Stomach (tissue), 9 donors: ENCODE data around the gene TRMT1. TPM values are rescaled to one million over a fixed set of nuclear protein-coding genes. Genes with fewer than 3 reads are reported as not detected.

Experiments
- DNase-seq, 2 donors: peaks; one replicate each; pipeline versions ENCODE4 v3.0.0 to v3.0.0-alpha.2; 2013 to 2019
- H3K27ac ChIP-seq, 5 donors: fragments of 200-600 bp in 4 of 5; sonication (generic) in 4 of 5; one replicate each; pipeline ENCODE4 v1.5.1; 2013 to 2019; ENCODE audit warnings: mild to moderate bottlenecking in 1 of 5, moderate library complexity in 1 of 5
- H3K27me3 ChIP-seq, 3 donors: fragments of 200-600 bp; sonication (generic); one replicate each; pipeline ENCODE4 v1.5.1; 2017 to 2019; ENCODE audit warnings: mixed run types in 1 of 3
- H3K36me3 ChIP-seq, 4 donors: fragments of 200-600 bp; sonication (generic); 1 replicate in 3 of 4; 2 replicates in 1 of 4; pipeline ENCODE4 v1.5.1; 2016 to 2019
- H3K4me1 ChIP-seq, 4 donors: fragments of 200-600 bp; sonication (generic); one replicate each; pipeline ENCODE4 v1.5.1; 2016 to 2019
- H3K4me3 ChIP-seq, 4 donors: fragments of 200-600 bp; sonication (generic) in 3 of 4; one replicate each; pipeline ENCODE4 v1.5.1; 2016 to 2019; ENCODE audit warnings: mild to moderate bottlenecking in 1 of 4
- H3K9me3 ChIP-seq, 4 donors: fragments of 200-600 bp; sonication (generic); one replicate each; pipeline ENCODE4 v1.5.1; 2016 to 2019
- EP300 ChIP-seq: sonication (generic); formaldehyde crosslinking; IDR thresholded peaks from one replicate; pipeline ENCODE4 v1.6.1; 2017; ENCODE audit warnings: antibody characterized with exemption
- POLR2A ChIP-seq, 4 donors: fragments of 450-650 bp; IDR thresholded peaks; one replicate each; pipeline ENCODE4 v1.6.1; 2016; ENCODE audit warnings: antibody characterized with exemption in 4 of 4, control low read depth in 2 of 4, mild to moderate bottlenecking in 1 of 4, moderate library complexity in 1 of 4
- POLR2AphosphoS5 ChIP-seq, 3 donors: sonication (generic); formaldehyde crosslinking; IDR thresholded peaks; one replicate each; pipeline ENCODE4 v1.6.1; 2016; ENCODE audit warnings: antibody characterized with exemption in 3 of 3
- WGBS, 5 donors: extraction: QIAGEN DNeasy Blood & Tissue Kit in 3 of 5; methylation state at CpG; one replicate each; pipeline versions ENCODE4 v1.1.5 to v1.1.7; 2013 to 2018; 5-methylcytosine and 5-hydroxymethylcytosine counted together
- intact Hi-C: fragments of 100-400 bp; cut with DNase I; formaldehyde crosslinking; loops from one replicate; pipeline ENCODE4 v1.15.1; 2023; ENCODE audit warnings: low total_unique reads
- polyA plus RNA-seq, 3 donors: library from polyadenylated mRNA; stranded (reverse); fragments of 200-250 nt; gene quantifications; one replicate each; pipeline ENCODE4 v1.2.3, GENCODE V29; 2013
- total RNA-seq, 5 donors: library from RNA; depleted of rRNA; stranded (reverse); fragments of >200 nt; gene quantifications; one replicate each; pipeline versions ENCODE4 v1.1.0 to v1.2.3, GENCODE V29; 2014 to 2016
- TF ChIP-seq, protein P1 (sequence below), 7 experiments: fragments of 450-650 bp in 4 of 7; fragments of 200-600 bp in 3 of 7; sonication (generic) in 3 of 7; IDR thresholded peaks; one replicate each; pipeline ENCODE4 v1.5.1; 2016 to 2019; ENCODE audit warnings: antibody characterized with exemption in 7 of 7, control low read depth in 2 of 7, mild to moderate bottlenecking in 1 of 7
- donor health status: healthy with polysubstance abuse.
- donor health status: Bipolar disorder and iron deficiency.
- donor health status: healthy.

Gene TRMT1
- total and polyA plus RNA-seq, 8 donors = 29.6 to 373 (median 58.6) TPM

DNA sequence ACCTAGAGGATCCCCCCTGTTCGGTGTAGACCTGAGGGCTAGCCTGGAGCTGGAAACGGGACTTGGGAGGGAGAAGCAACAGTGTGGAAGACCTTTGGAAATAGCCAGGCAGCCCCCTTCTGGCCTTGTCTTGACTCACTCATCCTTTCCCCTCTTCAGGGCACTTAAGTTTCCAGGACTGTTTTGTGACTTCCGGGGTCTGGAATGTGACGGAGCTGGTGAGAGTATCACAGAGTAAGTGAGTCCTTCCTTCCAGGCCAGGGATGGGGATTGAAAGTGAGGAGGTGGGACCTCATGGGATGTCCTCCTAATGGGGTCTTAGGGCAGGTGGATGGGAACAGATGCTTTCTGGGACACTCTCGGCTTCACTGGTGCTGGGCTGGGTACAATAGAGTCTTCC, 43.3 kb downstream of the TRMT1 start:
- peak overlapping the region in 1 of 5 donors; percentile 42 for H3K27ac ChIP-seq
- peaks cover 11 to 52% (median 39%) of the 10 kb centered on the region in 4 donors for H3K36me3 ChIP-seq
- WGBS, 5 donors = 88 to 95% (median 90%) methylated on average over 5 of the region's 5 CpGs
- H3K4me1 ChIP-seq = peaks cover 44 to 76% (median 59%) of the 10 kb centered on the region in 4 donors
- no peak overlapping the region for H3K4me3 ChIP-seq
- no peak for DNase-seq
- intact Hi-C loops = no loop called here
- H3K27me3 ChIP-seq = no peaks in the 10 kb centered on the region
- TF ChIP-seq POLR2AphosphoS5 (IDR thresholded peaks at IDR 0.05) = no peak
- no peak for TF ChIP-seq EP300
- no peak for TF ChIP-seq POLR2A (IDR thresholded peaks at IDR 0.05)
- TF ChIP-seq, protein P1, sequence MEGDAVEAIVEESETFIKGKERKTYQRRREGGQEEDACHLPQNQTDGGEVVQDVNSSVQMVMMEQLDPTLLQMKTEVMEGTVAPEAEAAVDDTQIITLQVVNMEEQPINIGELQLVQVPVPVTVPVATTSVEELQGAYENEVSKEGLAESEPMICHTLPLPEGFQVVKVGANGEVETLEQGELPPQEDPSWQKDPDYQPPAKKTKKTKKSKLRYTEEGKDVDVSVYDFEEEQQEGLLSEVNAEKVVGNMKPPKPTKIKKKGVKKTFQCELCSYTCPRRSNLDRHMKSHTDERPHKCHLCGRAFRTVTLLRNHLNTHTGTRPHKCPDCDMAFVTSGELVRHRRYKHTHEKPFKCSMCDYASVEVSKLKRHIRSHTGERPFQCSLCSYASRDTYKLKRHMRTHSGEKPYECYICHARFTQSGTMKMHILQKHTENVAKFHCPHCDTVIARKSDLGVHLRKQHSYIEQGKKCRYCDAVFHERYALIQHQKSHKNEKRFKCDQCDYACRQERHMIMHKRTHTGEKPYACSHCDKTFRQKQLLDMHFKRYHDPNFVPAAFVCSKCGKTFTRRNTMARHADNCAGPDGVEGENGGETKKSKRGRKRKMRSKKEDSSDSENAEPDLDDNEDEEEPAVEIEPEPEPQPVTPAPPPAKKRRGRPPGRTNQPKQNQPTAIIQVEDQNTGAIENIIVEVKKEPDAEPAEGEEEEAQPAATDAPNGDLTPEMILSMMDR (IDR thresholded peaks at IDR 0.05) = no peak
- H3K9me3 ChIP-seq = no peaks in the 10 kb centered on the region

DNA sequence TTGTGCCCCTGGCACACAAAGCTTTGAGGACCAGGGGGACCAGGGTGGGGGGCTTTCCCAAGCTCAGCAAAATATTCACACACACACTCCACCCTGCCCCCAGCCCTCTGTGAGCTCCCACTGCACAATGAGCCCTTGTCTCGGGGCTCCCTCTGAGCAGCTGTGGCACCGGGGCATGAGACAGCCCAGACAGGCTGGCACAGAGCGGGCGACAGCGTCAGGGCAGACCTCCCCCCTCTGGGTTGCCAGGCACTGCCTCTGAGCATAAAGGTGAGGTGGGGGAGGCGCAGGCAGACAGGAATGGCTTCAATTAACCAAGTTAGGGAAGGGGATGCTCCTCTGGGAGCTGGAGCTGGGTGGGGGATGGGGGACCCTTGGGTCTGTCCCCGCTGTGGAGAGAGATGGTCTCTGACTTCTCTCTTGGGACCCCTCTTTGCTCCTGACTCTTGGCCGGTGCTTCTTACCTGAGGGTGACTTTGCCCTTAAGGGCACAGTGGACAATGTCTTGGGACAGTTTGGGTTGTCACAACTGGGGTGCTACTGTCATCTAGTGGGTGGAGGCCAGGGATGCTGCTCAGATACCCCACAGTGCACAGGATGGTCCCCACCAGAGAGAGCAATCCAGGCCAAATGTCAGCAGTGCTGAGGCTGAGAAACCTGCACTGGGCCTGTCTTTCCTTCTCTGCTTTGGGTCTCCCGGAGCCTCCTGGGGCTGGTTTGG, 44.2 kb downstream of the TRMT1 start:
- TF ChIP-seq EP300 (no peak), POLR2AphosphoS5 (IDR thresholded peaks at IDR 0.05) (no peak), POLR2A (IDR thresholded peaks at IDR 0.05) (no peak)
- TF ChIP-seq, protein P1 (IDR thresholded peaks at IDR 0.05) = no peak
- Histone ChIP-seq H3K4me3 (no peak overlapping the region), H3K27me3 (no peaks in the 10 kb centered on the region), H3K4me1 (peaks cover 44 to 76% (median 59%) of the 10 kb centered on the region in 4 donors), H3K9me3 (no peaks in the 10 kb centered on the region), H3K27ac (peak overlapping the region in 3 of 5 donors; percentile 23 to 95 (median 24)), H3K36me3 (peaks cover 11 to 43% (median 35%) of the 10 kb centered on the region in 4 donors)
- intact Hi-C loops = no loop called here
- 74 to 90% (median 80%) methylated on average over 7 to 9 of the region's 9 CpGs for WGBS, 5 donors
- peak in 1 of 2 donors; percentile 71 for DNase-seq

DNA sequence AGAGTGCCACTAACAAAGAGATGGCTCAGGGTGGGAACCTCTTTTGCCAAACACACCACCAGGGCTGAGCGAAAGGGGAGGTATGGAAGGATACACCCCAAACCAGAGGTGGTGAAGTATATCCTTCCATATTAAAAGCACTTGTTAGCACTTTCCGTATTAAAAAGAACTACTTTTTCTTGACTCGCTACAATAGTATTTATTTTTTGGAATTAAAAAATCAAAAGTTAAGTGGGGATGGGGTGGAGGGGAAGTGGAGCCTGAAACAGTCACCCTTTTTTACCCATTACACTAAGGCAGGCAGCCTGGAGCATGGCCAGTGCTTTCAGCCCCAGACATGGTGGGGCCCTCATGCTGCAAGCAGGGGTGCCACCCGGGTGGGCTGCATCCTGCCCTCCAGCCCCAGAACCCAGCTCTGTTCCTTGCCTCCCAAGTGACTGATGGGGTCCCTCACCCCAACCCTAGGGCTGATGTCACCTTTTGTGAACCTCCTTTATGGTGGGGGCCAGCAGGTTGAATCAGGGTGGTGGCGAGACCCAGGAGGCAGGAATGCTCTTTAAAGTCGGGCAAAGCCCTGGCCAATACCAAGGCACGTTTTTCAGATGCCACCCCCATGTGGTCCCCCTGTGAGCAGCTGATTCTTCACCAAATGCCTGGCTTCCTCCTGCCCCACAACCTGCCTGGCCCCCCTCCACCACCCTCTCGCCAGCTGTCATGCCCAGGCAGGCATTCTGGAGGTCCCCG, 44.9 kb downstream of the TRMT1 start:
- no peaks in the 10 kb centered on the region for H3K9me3 ChIP-seq
- intact Hi-C loops = no loop called here
- DNase-seq = no peak
- peaks cover 11 to 36% (median 31%) of the 10 kb centered on the region in 4 donors for H3K36me3 ChIP-seq
- TF ChIP-seq, protein P1 (IDR thresholded peaks at IDR 0.05) = no peak
- TF ChIP-seq POLR2AphosphoS5 (IDR thresholded peaks at IDR 0.05) (no peak), EP300 (no peak), POLR2A (IDR thresholded peaks at IDR 0.05) (no peak)
- H3K4me1 ChIP-seq = peaks cover 44 to 76% (median 59%) of the 10 kb centered on the region in 4 donors
- WGBS, 5 donors = 65 to 74% (median 70%) methylated on average over 6 to 9 of the region's 9 CpGs
- peak overlapping the region in 3 of 5 donors; percentile 23 to 95 (median 52) for H3K27ac ChIP-seq
- H3K27me3 ChIP-seq = no peaks in the 10 kb centered on the region
- H3K4me3 ChIP-seq = no peak overlapping the region

DNA sequence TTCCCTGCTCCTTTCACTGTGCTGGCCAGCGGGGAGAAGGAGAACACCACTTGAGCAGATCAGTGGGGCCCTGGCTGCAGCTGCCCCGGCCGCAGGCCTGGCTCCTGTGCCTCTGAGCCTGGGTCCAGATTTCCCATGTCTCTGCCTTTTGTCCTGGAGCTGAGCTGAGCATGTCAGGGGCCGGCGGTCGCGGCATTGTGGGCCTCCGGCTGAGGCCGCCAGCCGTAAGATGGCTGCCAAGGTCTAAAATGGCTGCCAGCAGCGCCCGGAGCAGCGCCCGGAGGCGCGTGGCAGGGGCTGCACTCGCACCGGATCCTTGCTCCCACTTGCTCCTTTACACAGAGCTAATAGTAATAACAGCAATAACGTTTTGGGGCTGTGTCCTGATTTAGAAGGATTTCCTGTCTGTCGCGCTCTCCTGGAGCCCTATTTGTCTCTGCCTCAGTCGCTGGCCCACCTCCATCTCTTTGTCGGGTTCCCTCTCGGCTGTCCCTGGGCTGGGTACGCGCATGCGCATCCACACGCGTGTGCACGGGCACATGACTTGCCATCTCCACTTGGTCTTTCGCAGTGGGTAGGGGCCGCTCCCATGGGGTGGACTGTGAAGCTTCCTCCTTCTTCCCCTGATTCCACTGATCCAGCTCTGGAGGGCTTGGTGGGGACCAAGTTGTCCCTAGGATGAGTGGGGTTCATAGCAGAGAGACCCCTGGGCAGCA, 46.0 kb downstream of the TRMT1 start:
- DNase-seq = no peak
- H3K4me3 ChIP-seq = no peak overlapping the region
- no peaks in the 10 kb centered on the region for H3K27me3 ChIP-seq
- peaks cover 44 to 76% (median 63%) of the 10 kb centered on the region in 4 donors for H3K4me1 ChIP-seq
- H3K36me3 ChIP-seq = peaks cover 11 to 25% (median 20%) of the 10 kb centered on the region in 4 donors
- 79 to 92% (median 89%) methylated on average over 23 to 32 of the region's 32 CpGs for WGBS, 5 donors
- no peaks in the 10 kb centered on the region for H3K9me3 ChIP-seq
- intact Hi-C loops = no loop called here
- H3K27ac ChIP-seq = peak overlapping the region in 4 of 5 donors; percentile 22 to 95 (median 38)
- TF ChIP-seq POLR2AphosphoS5 (IDR thresholded peaks at IDR 0.05) (no peak), EP300 (no peak), POLR2A (IDR thresholded peaks at IDR 0.05) (no peak)
- TF ChIP-seq, protein P1 (IDR thresholded peaks at IDR 0.05) = no peak
